ENCODE data around the gene CASP1.
"Not testable (repeated sequence)": the region's sequence is repeated elsewhere in the genome, so short reads cannot be mapped to it uniquely, and the experiment has no call there.

CASP1 gene

DNA sequence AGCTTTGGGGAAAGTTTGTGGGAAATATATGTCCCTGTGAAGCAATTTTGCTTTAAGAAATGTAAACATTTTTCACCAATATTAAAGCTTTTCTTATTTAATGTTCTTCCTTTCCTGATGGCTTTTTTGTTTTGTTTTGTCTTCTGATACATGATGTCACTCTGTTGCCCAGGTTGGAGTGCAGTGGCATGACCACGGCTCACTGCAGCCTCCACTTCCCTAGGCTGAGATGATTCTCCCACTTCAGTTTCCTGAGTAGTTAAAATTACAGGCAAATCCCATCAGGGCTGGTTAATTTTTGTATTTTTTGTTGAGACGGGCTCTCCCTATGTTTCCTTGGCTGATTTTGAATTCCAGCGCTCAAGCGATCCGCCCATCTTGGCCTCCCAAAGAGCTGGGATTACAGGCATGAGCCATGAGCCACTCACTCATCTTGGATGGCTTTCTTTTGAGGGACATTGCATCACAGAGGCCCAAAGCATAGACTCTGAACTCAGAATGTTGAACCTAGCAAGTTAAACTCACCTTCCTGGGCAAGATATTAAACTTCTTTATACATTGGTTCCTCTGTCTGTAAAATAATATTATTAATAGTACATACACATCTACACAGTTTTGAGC lies 10.8 kb upstream of the CASP1 start:
- DNase-seq (ENCODE audit: low read depth): no peak

DNA sequence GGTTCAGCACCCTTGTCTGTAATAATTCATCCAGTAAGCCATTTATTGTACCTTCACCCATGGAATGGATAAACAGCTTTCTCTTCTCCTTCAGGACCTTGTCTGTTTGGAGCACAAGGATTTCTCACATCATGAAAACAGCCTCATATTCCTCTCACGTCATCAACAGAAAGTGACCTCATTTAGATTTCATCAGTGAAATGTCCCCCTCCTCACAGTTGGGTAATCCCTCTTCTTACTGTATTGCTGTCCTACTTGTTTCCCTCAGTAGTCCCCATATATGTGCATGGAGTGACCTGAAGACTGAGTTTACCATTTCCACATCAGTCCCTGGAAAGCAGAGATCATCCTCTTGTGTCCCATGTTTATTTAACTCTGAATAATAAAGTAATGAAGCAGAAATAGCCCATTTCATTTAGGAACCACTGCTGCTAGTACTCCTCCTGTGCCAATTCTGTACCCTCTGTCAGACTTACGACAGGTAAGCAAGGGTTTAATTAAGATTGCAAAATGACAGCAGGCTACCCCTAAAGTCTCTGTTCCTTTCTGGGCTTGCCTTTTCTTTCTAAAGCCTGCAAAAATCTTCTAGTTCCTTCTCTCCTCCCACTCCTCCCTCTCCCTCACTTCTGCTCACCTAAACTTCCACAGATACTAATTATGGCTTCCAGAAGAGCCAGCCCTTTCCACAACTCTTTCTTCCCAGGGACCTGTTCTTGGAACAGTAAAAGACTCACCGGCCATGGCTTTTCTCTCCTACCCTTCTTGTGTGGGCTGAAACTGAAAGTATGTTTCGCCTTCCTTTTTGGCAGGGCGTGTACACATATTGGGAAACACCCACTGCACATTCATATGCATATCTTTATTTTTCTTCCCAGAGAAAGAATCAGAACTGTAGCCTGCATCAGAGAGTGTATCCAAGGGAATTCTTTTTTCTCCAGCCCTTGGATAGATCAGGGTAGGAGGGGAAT lies 9.9 kb upstream of the CASP1 start, which contains the start of gene CARD16:
CARD16 (minus strand) TSS at position 779 of the 968 bp plus-strand sequence; CDS start at position 741, 38 bp downstream.
- peak; percentile 26 for DNase-seq (ENCODE audit: low read depth)

DNA sequence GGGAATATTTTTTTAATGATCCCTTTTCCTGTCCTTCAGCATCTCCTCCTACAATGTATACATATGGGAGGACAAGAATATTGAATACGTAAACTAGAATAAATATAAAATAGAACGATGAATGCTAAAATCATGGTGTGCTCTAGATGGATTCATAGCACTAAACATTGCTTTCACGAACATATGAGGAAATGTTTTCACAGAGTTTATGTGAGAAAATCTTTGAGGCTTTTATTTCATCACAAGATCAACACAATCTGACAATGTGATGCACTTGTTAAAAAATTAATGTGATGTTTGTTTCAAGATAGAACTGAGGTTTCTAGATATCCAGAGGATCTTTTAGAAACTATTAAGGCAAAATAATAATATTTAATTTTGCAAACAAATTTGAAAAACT lies 7.2 kb upstream of the CASP1 start:
- DNase-seq (ENCODE audit: low read depth): no peak

DNA sequence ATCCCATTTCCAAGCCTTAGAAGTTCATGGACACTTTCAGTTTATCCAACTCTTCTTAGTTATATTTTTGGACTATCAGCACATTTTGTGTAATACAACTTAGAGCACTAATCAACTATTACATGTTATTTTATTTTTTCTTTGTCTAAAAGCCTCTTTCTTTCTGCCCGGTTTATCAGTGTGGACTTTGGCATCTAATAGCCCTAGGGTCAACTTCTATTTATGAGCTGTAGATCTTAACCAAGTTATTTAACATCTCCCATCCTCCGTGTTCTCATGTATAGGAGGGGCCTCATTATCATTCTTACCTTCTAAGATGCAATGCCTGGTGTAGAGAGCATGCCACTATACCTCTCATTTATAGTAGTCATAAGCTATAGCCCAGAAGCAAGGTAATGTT lies 5.8 kb upstream of the CASP1 start:
- DNase-seq (ENCODE audit: low read depth): no peak

DNA sequence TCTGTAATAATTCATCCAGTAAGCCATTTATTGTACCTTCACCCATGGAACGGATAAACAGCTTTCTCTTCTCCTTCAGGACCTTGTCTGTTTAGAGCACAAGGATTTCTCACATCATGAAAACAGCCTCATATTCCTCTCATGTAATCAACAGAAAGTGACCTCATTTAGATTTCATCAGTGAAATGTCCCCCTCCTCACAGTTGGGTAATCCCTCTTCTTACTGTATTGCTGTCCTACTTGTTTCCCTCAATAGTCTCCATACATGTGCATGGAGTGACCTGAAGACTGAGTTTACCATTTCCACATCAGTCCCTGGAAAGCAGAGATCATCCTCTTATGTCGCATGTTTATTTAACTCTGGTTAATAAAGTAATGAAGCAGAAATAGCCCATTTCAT lies 556 bp downstream of the CASP1 start:
- DNase-seq (ENCODE audit: low read depth): not testable (repeated sequence)

DNA sequence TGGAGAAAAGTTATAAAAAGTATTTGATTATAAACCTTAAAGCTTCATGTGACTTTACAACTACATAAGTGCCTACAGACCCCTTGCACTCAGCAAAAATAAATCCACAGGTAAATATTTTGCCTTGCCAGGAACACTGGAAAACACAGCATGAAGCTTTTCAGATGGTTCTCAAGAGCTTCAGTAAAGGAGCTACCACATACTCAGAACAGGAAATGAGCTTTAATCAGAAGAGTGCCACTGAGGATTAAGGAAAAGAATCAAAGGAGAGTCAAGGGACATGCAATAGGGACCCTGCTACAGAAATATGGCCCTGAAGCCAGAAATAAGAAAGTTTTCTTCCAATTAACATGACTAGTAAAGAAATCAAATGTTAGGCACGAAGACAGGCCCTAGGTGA lies 1.2 kb downstream of the CASP1 start:
- no peak for DNase-seq (ENCODE audit: low read depth)

DNA sequence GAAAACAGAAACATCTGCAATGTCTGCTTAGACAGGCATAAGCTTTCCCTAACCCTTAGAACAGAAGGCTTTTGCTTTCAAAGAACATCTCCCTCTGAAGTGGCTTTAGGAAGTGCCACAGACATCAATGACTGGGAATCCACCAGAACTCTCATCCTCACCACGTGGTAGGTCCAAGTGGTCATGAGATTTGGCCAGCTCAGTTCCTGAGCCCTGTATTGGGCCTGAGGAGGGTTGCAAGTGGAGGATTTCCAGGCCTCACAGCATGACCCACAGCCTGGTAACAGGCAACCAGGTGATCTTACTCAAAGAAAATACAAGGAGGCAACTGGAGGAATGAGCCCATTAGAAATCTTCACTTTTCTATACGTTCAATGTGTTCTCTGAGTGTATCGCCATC lies 1.6 kb downstream of the CASP1 start:
- no peak for DNase-seq (ENCODE audit: low read depth)

DNA sequence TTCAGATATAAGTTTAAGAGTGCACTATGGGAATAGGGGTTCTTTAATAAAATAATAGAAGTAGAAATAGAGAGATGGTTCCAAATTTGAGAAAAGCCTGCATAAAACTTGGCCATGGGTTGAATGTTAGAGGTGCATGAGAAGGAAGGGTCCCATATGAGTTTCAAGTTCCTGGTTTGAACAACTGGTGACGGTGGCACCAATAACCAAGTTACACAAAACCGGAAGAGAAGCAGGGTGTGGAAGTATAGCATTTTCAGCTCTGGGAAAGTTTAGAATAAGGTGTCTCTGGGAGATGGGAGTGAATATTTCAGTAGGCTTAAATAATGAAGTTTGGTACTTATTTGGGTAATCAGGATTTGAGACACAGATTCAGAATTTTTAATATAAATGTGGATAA lies 2.4 kb downstream of the CASP1 start:
- no peak for DNase-seq (ENCODE audit: low read depth)

DNA sequence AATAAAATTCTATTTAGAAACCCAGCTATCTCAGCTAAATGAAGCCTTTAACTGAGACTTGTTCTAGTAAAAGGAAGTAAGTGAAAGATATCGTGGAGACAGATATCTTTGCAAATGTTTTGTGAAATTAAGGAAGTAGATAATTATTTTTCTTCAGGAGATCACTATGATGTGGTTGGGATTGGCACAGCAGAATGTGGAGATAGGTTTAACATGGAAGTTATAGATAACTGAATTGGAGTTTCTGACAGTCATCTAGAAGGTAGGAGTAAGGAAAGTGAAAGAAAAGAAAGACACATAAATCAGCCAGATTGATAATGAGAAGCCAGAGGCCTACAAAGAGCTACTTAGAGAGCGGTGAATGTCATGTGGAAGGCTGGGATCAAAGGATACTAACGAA lies 7.3 kb downstream of the CASP1 start:
- DNase-seq (ENCODE audit: low read depth): no peak

DNA sequence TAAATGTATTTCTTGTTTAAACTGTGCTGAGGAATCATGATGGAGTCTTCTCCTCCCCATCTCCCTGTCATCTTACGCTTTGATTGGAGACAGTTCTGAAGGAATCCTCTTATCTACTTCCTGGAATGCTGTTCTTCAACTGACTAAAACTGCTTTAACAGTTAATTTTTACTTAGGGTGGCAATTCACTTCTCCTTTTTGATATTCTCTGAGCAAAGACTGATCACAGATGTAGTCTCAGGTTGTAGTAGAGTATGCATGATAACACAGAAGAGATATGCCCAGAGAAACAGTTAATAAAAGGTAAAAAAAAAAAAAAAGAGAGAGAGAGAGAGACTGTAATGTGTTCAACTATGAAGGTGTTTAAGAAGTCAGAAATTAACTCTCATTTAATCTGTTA lies 10.6 kb downstream of the CASP1 start:
- DNase-seq (ENCODE audit: low read depth): no peak

DNA sequence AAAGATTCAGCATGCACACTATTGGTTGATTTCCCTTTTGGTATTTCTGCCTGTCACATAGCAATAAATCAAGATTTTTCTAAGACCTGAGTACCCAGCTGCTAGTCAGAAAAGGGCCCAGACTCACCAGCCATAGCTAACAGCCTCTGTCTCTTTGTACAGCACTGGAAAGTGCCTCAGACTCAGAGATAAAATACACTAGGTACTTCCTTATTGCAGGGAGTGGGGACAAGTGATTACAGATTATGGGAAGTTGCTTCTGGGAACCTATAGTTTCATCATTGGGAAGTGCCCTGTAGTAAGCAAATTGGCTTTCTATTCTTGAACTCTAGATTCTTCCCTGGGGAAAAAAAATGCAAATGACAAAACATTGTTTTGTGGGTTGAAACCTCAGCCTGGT lies 11.9 kb downstream of the CASP1 start, which contains the start of gene CASP5:
CASP5 (minus strand) TSS at position 166 of the 400 bp plus-strand sequence; CDS start at position 134, 32 bp downstream.
- no peak for DNase-seq (ENCODE audit: low read depth)

DNA sequence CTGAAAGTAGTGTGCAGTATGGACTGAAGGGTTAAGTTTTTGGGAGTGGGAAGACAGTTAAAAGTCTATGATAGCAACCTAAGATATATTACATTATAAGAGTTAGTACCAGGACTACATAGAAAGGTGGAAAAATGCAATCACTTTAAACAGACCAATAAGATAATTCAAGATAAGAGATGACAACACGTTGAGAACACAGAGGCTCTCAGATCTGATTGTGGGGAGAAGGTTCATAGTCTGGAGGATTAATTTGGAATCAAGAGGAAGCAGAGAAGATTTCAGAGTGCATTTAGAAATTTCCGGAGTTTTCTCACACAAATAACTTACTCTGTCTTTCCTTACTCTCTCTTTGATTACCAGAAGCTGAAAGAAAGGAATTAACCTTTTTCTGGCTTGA lies 12.4 kb downstream of the CASP1 start:
- no peak for DNase-seq (ENCODE audit: low read depth)

DNA sequence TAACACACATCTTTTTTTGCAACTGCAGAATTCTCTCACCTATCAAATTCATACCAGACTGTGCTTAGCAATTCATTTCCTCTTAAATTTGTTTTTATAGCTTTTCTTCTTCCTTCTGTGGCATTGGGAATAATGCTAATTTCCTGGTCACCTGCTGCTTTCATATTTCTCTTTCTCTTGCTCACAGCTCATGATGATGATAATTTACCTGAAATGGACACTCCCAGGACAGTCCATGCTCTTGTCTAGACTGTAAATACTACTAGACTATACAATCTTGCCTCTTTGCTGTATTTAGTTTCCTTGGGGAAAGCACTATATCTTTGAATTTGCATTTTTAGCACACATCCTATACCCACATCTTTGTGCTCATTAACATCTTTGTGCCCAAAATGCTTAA lies 27.5 kb downstream of the CASP1 start:
- DNase-seq (ENCODE audit: low read depth): no peak

DNA sequence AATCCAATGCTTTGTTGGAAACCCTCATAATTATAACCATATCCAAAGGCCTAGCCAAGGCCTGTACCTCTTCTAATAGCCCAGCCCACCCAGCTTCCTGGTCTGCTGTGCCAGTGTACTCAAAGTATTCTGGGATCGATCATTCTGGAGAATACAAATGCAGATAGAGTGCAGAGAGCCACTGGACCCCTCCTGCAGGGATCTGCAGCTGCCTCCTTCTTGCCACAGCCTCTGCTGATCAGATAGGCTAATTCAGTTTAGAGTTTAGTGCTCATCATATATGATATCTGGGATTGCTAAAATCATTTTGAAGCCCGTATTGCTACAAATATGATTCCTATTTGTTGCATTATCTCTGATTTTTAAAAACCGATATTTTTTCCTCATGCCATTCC lies 29.5 kb downstream of the CASP1 start:
- DNase-seq (ENCODE audit: low read depth): no peak

DNA sequence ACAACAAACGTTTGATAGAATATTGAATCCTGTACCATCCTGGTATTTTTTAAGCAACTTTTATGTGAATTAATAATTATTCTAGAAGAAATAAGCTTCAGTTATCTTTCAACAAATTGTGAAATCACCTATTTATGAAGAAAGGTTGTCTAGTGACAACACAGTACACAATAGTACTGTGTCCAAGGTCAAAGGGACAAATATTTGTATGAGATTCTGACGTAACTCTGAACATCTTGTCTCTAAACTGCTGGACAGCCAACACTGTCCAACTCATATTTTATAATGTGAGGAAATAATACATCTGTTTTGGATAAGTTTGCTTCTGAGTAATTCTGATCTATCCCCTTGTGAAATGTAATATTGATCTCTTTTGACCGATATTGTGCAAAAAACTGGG lies 30.9 kb downstream of the CASP1 start:
- DNase-seq (ENCODE audit: low read depth): no peak

DNA sequence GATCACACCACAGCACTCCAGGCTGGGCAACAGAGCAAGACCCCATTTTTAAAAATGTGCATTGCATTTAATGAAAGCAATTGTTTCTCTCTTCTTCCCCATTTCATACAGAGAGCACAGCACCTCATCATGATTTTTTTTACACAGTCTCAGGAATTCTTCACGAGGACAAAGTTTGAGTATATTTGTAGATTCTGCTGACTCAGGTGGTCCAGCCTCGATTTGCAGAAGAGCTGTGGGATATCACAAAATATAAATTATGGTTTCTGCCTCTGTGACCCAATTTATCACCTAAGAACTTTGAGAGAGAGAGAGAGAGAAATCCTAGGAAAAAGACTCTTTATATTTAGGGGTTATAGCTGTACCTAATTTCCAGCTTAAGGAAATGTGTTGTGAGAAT lies 31.8 kb downstream of the CASP1 start:
- DNase-seq (ENCODE audit: low read depth): no peak

DNA sequence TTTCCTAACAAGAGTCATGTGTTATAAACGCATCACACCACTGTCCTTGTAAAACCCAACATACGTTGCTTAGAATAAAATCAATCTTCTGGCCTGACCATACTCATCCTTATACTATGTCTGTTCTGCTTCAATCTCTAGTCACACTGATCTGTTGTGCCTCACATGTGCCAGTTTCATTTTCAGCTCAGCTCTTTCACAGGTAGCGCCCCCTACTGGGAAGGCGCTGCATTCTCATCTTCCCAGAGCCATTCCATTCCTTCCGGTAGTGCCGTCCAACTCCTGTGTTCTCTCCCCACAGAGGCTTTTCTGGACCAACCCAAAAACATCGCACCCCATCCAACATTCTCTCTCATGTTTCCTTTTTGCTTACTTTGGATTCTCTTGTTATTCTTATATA lies 34.1 kb downstream of the CASP1 start:
- no peak for DNase-seq (ENCODE audit: low read depth)

DNA sequence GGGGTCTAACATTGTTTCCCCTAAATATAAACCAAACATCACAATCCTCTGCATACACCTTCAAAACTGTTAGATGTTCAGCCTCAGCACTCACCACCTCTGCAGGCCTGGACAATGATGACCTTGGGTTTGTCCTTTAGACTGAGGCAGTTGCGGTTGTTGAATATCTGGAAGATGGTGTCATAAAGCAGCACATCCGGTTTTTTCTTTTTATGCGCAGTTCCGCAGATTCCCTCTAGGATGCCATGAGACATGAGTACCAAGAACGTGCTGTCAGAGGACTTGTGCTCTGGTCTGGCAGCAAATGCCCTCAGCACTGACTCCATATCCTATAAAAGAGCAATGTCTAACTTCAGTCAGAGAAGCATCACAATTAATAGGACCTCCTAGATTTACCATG lies 34.8 kb downstream of the CASP1 start:
- DNase-seq (ENCODE audit: low read depth): no peak

DNA sequence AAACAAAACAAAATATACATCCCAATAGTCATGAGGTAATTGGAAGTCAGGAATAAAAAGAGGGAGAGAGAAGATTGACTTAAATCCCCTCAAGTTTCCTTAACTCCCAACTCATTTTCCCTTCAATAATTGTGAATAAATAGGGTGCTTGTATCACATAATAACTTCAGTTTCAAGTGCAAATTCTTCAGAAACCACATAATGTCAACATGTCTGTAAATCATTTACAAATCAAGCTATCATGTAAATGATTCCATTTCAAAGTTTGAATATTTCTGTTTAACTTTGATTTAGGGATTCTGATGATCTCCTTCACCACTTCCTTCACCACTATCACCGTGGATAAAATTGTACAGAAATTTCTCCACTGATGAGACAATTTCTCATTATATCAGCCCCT lies 35.2 kb downstream of the CASP1 start:
- DNase-seq (ENCODE audit: low read depth): no peak

DNA sequence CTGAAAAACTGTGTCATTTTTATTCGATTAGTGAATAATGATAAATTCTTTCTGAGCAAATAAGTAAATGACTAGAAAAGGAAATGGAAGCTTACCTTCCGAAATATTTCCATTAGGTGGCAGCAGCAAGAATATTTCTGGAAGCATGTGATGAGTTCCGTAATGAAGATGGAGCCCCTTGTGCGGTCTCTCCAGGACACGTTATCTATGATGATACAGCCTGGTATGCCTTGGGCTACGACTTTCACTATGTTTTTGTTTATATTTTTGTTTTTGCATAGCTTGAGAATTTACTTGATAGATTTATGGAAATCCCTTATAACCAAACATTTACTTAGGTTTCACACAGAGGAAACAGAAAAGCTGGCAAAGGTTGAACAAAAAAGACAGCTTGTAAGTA lies 37.7 kb downstream of the CASP1 start:
- DNase-seq (ENCODE audit: low read depth): no peak

DNA sequence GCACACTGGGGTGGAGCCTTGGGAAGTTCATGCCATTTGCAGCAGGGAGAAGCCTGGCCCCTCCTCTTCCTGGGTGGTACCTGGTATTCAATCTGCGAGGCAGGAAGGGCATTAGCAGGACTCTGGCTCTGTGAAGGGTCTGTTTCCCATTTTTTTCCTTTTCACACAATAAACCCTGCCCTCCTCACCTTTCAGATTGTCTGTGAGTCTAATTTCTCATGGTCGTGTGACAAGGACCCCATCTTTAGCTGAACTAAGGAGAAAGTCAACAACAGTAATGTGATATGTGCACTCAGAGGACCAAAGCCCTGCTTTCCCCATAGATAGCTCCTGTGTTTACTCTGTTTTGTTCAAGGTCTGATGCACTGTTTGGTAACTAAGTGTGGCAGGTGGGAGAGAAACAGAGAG lies 39.9 kb downstream of the CASP1 start:
- no peak for DNase-seq (ENCODE audit: low read depth)

DNA sequence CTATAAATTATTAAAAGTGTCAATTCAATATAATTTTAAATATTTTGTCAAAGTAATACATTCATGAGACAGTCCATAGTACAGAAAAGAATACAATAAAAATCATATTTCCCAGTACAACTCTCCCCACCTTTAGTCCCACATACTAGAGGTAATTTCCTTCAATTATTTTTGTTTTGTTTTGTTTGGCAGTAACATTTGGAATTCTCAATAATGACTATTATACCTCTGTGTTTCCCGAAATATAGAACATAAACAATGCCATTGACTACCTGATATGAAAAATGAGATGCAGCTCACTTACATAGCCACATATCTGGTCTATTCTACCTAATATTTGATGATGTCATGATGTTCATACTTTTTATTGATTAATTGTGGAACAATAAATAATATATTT lies 42.2 kb downstream of the CASP1 start:
- no peak for DNase-seq (ENCODE audit: low read depth)

DNA sequence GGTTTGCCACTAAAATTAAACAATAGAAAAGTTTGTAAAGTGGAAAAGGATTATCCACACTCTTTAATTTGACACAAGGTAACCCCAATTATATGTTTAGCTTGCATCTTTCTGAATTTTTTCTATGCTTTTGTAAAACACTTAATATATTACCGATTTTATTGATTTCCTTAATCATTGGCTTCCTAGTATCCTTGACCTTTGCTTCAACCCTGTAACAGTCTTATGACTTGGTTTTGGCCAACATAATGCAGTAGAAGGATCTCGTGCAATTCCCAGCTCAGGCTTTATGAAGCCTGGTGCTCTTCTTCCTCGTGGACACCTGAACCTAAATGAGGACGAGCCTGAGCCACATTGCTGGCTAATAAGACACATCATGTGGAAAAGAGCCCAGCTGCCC lies 43.0 kb downstream of the CASP1 start:
- DNase-seq (ENCODE audit: low read depth): no peak
